HG03159 (cell line): ENCODE measurements around the gene ASB15.
"Not testable (repeated sequence)": the region's sequence is repeated elsewhere in the genome, so short reads cannot be mapped to it uniquely, and the experiment has no call there.

Experiments
- ATAC-seq: cut with Tn5 transposase; IDR thresholded peaks from one replicate; pipeline ENCODE4 v1.9.1; 2021; ENCODE audit warnings: mild to moderate bottlenecking, moderate library complexity; ENCODE audit not compliant: unreplicated experiment

Gene ASB15

GRCh38 chr7:123601530-123601929 lies at the start of gene ASB15:
ASB15 (plus strand) TSS chr7:123601821; CDS start chr7:123614503, 12,682 bp downstream.
- ATAC-seq = no peak

- not testable (repeated sequence) for ATAC-seq
Observed at GRCh38 chr7:123552134-123552533, 49.5 kb upstream of the ASB15 start.

GRCh38 chr7:123552641-123553040 lies 49.0 kb upstream of the ASB15 start:
- ATAC-seq = no peak

GRCh38 chr7:123553159-123553558 lies 48.5 kb upstream of the ASB15 start:
- ATAC-seq = no peak

GRCh38 chr7:123555484-123555883 lies 46.1 kb upstream of the ASB15 start:
- no peak for ATAC-seq

- ATAC-seq = peak; percentile 0
Observed at GRCh38 chr7:123557016-123557397, 44.6 kb upstream of the ASB15 start.

GRCh38 chr7:123557398-123558288 lies 44.0 kb upstream of the ASB15 start, which contains the start of gene NDUFA5:
NDUFA5 (minus strand) TSS chr7:123557818; CDS start chr7:123557795, 23 bp downstream.
- ATAC-seq = peak; percentile 97

GRCh38 chr7:123558289-123558874 lies 43.2 kb upstream of the ASB15 start:
- ATAC-seq = peak; percentile 0

- ATAC-seq = no peak
Observed at GRCh38 chr7:123562121-123562520, 39.5 kb upstream of the ASB15 start.

- ATAC-seq = no peak
Observed at GRCh38 chr7:123569352-123570010, 32.1 kb upstream of the ASB15 start.

GRCh38 chr7:123570390-123571182 lies 31.0 kb upstream of the ASB15 start:
- no peak for ATAC-seq

GRCh38 chr7:123571187-123571586 lies 30.4 kb upstream of the ASB15 start:
- ATAC-seq = no peak

- ATAC-seq = no peak
Observed at GRCh38 chr7:123571684-123572083, 29.9 kb upstream of the ASB15 start.

- ATAC-seq = no peak
Observed at GRCh38 chr7:123573341-123573740, 28.3 kb upstream of the ASB15 start.

GRCh38 chr7:123573896-123574467 lies 27.6 kb upstream of the ASB15 start:
- no peak for ATAC-seq

GRCh38 chr7:123579416-123579815 lies 22.2 kb upstream of the ASB15 start:
- no peak for ATAC-seq

GRCh38 chr7:123580406-123581161 lies 21.0 kb upstream of the ASB15 start:
- ATAC-seq = peak; percentile 92

- ATAC-seq = no peak
Observed at GRCh38 chr7:123581162-123581459, 20.5 kb upstream of the ASB15 start.

- no peak for ATAC-seq
Observed at GRCh38 chr7:123583821-123584220, 17.8 kb upstream of the ASB15 start.

- ATAC-seq = no peak
Observed at GRCh38 chr7:123588376-123588775, 13.2 kb upstream of the ASB15 start.
